NT2/D1 (cell line): ENCODE measurements around the gene GPR39.

Source experiments
- DNase-seq: peaks from one replicate; pipeline ENCODE4 v3.0.0-alpha.2; 2011; ENCODE audit warnings: low read depth, low spot score
- H3K27me3 ChIP-seq: 2 replicates; pipeline ENCODE4 v1.6.0; 2011; ENCODE audit warnings: mild to moderate bottlenecking; ENCODE audit not compliant: insufficient read length, insufficient read depth
- H3K36me3 ChIP-seq: 2 replicates; pipeline ENCODE4 v1.6.1; 2011; ENCODE audit warnings: mild to moderate bottlenecking, low read length, mixed read lengths; ENCODE audit not compliant: insufficient read depth, insufficient read length
- H3K4me1 ChIP-seq: 2 replicates; pipeline ENCODE4 v1.5.1; 2011; ENCODE audit not compliant: insufficient read depth, insufficient read length
- H3K4me3 ChIP-seq: 2 replicates; pipeline ENCODE4 v1.5.1; 2011; ENCODE audit warnings: low read depth; ENCODE audit not compliant: insufficient read length
- H3K9ac ChIP-seq: 2 replicates; pipeline ENCODE4 v1.6.0; 2011; ENCODE audit warnings: low read depth; ENCODE audit not compliant: insufficient read length
- H3K9me3 ChIP-seq: 2 replicates; pipeline ENCODE4 v1.5.1; 2011; ENCODE audit warnings: mild to moderate bottlenecking, low read length; ENCODE audit not compliant: insufficient read depth
- SUZ12 ChIP-seq: IDR thresholded peaks from 2 replicates; pipeline ENCODE4 v1.6.1; 2011; ENCODE audit not compliant: insufficient read length, insufficient read depth; ENCODE audit errors: extremely low read depth
- YY1 ChIP-seq: IDR thresholded peaks from 2 replicates; pipeline ENCODE4 v1.6.1; 2011; ENCODE audit not compliant: insufficient read length, insufficient read depth
- ZNF274 ChIP-seq: IDR thresholded peaks from 2 replicates; pipeline ENCODE4 v1.6.1; 2011; ENCODE audit warnings: mild to moderate bottlenecking, low read depth, low read length

GPR39 gene

DNA sequence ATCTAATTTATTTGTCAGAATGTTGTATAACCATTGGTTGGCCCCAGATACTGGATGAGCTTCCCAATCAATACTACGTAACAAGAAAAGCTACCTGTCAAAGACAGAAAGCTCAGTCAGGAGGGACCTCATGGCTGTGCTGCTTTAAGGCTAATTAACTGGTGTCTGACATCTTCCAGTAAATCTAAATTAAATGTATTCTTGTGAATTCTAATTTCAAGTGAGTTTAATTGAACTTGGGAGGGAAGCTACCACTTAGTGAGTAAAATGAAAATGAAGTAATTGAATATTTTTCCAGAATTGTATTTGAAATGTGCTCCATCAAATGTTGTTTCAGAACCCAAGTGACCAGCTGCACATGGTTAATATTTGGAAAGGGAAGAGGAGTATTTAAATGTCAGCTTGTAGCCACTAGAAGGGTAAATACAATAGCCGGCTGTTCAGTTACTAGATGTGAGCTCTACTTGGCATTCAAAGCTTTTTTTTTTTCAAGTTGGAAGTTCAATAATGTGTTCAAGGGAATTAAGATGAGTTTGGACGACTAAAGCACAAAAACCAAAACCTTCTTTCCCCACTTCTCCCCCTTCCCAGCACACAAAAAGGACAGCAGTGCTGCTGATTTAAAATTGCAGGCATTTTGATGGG lies 62.0 kb downstream of the GPR39 start:
- Histone ChIP-seq H3K9ac (no peak overlapping the region), H3K36me3 (no peaks in the 10 kb centered on the region), H3K9me3 (no peaks in the 10 kb centered on the region), H3K4me1 (no peaks in the 10 kb centered on the region), H3K4me3 (no peak overlapping the region), H3K27me3 (no peaks in the 10 kb centered on the region)
- no peak for DNase-seq
- TF ChIP-seq YY1 (no peak), ZNF274 (no peak), SUZ12 (no peak)

DNA sequence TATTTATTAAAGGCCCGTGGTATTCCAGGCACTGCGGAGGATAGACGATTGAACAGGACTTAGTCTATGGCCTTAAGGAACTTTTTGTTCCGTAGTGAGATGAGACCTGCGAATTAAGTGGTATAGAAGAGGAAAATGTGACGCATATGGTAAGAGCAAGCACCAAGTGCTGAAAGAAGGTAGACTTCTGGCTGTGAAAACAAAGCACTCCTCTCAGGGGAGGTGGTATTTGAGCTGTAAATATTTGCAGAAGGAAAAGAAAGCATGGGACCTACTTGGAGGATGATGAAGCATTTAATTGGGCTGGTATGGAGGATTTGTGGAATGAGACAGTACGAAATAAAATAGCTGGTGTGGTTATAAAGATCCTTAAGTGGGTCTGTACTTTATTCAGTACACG lies 62.5 kb downstream of the GPR39 start:
- H3K9me3 ChIP-seq: no peaks in the 10 kb centered on the region
- H3K27me3 ChIP-seq: no peaks in the 10 kb centered on the region
- TF ChIP-seq YY1: no peak
- TF ChIP-seq ZNF274: no peak
- TF ChIP-seq SUZ12: no peak
- H3K36me3 ChIP-seq: no peaks in the 10 kb centered on the region
- no peak overlapping the region for H3K9ac ChIP-seq
- no peak overlapping the region for H3K4me3 ChIP-seq
- no peak for DNase-seq
- H3K4me1 ChIP-seq: no peaks in the 10 kb centered on the region

GRCh38 chr2:132482821-132483220 lies 66.2 kb downstream of the GPR39 start:
- H3K27me3 ChIP-seq: no peaks in the 10 kb centered on the region
- no peaks in the 10 kb centered on the region for H3K9me3 ChIP-seq
- no peak overlapping the region for H3K4me3 ChIP-seq
- TF ChIP-seq ZNF274 (no peak), SUZ12 (no peak), YY1 (no peak)
- no peak for DNase-seq
- H3K36me3 ChIP-seq: no peaks in the 10 kb centered on the region
- H3K4me1 ChIP-seq: no peaks in the 10 kb centered on the region
- no peak overlapping the region for H3K9ac ChIP-seq

DNA sequence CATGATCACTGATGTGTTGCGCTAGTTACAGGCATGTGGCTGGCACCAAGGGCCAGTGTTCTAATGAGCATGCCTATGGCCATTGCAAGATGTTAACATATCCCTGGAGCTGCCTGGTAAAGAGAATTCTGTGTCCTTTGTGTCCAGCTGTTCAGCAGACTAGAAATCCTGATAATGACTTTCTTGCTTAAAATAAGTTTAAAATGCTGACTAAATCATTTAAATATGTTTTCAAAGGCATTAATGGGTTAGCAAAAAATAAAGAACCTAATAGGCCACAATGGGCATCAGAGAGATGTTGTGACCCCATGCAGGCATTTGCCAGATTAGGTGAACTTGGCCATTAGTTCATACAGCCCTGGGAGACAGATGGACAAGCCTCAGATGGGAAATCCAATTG lies 67.5 kb downstream of the GPR39 start:
- H3K9ac ChIP-seq: no peak overlapping the region
- no peak for TF ChIP-seq ZNF274
- TF ChIP-seq SUZ12: no peak
- no peak for TF ChIP-seq YY1

GRCh38 chr2:132488491-132488890 lies 71.9 kb downstream of the GPR39 start:
- DNase-seq: no peak
- Histone ChIP-seq H3K4me1 (no peaks in the 10 kb centered on the region), H3K9me3 (no peaks in the 10 kb centered on the region; the same call in 1 of the 2 replicates), H3K9ac (no peak overlapping the region), H3K27me3 (no peaks in the 10 kb centered on the region), H3K4me3 (no peak overlapping the region), H3K36me3 (no peaks in the 10 kb centered on the region)
- TF ChIP-seq ZNF274: no peak
- no peak for TF ChIP-seq SUZ12

More for the DNA sequence above, 67.5 kb downstream of the GPR39 start:
- no peak for DNase-seq
- H3K27me3 ChIP-seq: no peaks in the 10 kb centered on the region
- H3K4me1 ChIP-seq: no peaks in the 10 kb centered on the region
- H3K9me3 ChIP-seq: no peaks in the 10 kb centered on the region
- H3K36me3 ChIP-seq: no peaks in the 10 kb centered on the region
- H3K4me3 ChIP-seq: no peak overlapping the region

DNA sequence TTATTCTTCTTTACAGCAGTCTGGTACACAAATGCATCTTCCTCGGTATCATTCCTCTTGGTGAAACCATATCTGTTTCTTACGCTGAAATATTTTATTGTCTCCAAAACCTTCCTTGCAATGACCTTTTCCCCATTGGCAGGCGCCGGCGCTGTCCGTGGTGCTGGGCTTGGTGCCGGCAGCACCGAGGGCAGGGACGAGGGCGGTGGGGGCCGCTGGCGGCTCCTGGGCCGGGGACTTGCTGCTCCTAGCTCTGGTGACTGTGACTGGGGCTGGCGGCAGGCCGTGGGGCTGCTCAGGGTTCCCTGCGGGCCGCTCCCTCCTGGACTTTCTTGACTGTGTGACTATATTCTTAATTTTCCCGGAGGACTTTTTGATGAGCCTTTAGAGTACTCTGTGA lies 72.5 kb downstream of the GPR39 start:
- Histone ChIP-seq H3K9me3 (no peaks in the 10 kb centered on the region; the same call in 1 of the 2 replicates), H3K4me3 (no peak overlapping the region), H3K4me1 (no peaks in the 10 kb centered on the region), H3K27me3 (no peaks in the 10 kb centered on the region), H3K9ac (no peak overlapping the region), H3K36me3 (no peaks in the 10 kb centered on the region)
- DNase-seq: no peak
- TF ChIP-seq ZNF274 (no peak), SUZ12 (no peak), YY1 (no peak)

GRCh38 chr2:132495881-132496280 lies 79.3 kb downstream of the GPR39 start:
- Histone ChIP-seq H3K9me3 (no peaks in the 10 kb centered on the region; the same call in 1 of the 2 replicates), H3K36me3 (no peaks in the 10 kb centered on the region), H3K27me3 (no peaks in the 10 kb centered on the region), H3K4me3 (no peak overlapping the region), H3K9ac (no peak overlapping the region), H3K4me1 (no peaks in the 10 kb centered on the region)
- DNase-seq: no peak
- no peak for TF ChIP-seq SUZ12
- no peak for TF ChIP-seq YY1
- TF ChIP-seq ZNF274: no peak
